ENCODE data around the gene COLQ.

GRCh38 chr3:15506571-15506970, 14.9 kb downstream of the COLQ start:
- TF ChIP-seq POLR2A (IDR thresholded peaks at IDR 0.05): no peak
- TF ChIP-seq CTCF (IDR thresholded peaks at IDR 0.05): no peak

Measured in lower leg skin (tissue), 3 donors.